Left colon (tissue), 2 donors: Measurements from ENCODE around the gene FAAH2. TPM values are rescaled to one million over a fixed set of nuclear protein-coding genes. Genes with fewer than 3 reads are reported as not detected.

ENCODE experiments used
- total RNA-seq, 2 donors: library from RNA; stranded (reverse); fragmentation: NEBNext Ultra II Directional; extraction: Animal tissue kit (Norgen Biotek cat#: 25700); gene quantifications; one replicate each; pipeline ENCODE4 v1.2.1, GENCODE V29; 2021
- donor health status: DM: no; HTN: no; CAD: no.
- donor health status: DM: yes; HTN: yes; CAD: no.

FAAH2 gene
- total RNA-seq, 2 donors from 2014 or later: 9.8 to 11.1 TPM

Other genes with a start within 250 kb of the FAAH2 start
- 10 to 100 TPM; 11.8 to 15.3 TPM for gene SPIN2B, start 165.2 kb upstream of the FAAH2 start, total RNA-seq
- under 1 TPM; 0.73 to 0.81 TPM for gene SPIN2A, start 149.3 kb upstream of the FAAH2 start, total RNA-seq